C4-2B (cell line): ENCODE data around the gene KIZ.

Experiments used
- ZFX ChIP-seq: fragments of 450-650 bp; IDR thresholded peaks from 2 replicates; pipeline ENCODE4 v1.6.1; 2017
- TF ChIP-seq, protein P1 (sequence below): fragments of 450-650 bp; conservative IDR thresholded peaks from 2 replicates; pipeline ENCODE4 v1.5.1; 2017; ENCODE audit warnings: mild to moderate bottlenecking

GRCh38 chr20:21234324-21234723 lies 108.4 kb downstream of the KIZ start:
- TF ChIP-seq, protein P1, sequence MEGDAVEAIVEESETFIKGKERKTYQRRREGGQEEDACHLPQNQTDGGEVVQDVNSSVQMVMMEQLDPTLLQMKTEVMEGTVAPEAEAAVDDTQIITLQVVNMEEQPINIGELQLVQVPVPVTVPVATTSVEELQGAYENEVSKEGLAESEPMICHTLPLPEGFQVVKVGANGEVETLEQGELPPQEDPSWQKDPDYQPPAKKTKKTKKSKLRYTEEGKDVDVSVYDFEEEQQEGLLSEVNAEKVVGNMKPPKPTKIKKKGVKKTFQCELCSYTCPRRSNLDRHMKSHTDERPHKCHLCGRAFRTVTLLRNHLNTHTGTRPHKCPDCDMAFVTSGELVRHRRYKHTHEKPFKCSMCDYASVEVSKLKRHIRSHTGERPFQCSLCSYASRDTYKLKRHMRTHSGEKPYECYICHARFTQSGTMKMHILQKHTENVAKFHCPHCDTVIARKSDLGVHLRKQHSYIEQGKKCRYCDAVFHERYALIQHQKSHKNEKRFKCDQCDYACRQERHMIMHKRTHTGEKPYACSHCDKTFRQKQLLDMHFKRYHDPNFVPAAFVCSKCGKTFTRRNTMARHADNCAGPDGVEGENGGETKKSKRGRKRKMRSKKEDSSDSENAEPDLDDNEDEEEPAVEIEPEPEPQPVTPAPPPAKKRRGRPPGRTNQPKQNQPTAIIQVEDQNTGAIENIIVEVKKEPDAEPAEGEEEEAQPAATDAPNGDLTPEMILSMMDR: no peak
- no peak for TF ChIP-seq ZFX
